Epithelial cell of proximal tubule (primary cell): Measurements from ENCODE around the gene SPACA4. TPM values are rescaled to one million over a fixed set of nuclear protein-coding genes. Genes with fewer than 3 reads are reported as not detected.
"Not testable (repeated sequence)": the region's sequence is repeated elsewhere in the genome, so short reads cannot be mapped to it uniquely, and the experiment has no call there.

Source experiments
- DNase-seq: peaks from one replicate; pipeline ENCODE4 v3.0.0-alpha.2; 2011; ENCODE audit warnings: low read depth
- H3K4me3 ChIP-seq: 2 replicates; pipeline ENCODE4 v1.5.1; 2011; ENCODE audit warnings: low read depth, mild to moderate bottlenecking, low read length
- CTCF ChIP-seq: conservative IDR thresholded peaks from 2 replicates; pipeline ENCODE4 v1.5.1; 2012; ENCODE audit warnings: low read depth, mild to moderate bottlenecking, low read length
- total RNA-seq: library from RNA; depleted of rRNA; stranded (reverse); fragments of >200 nt; gene quantifications from 2 replicates; pipeline ENCODE4 v1.2.3, GENCODE V29; 2015

SPACA4 gene
- total RNA-seq, 1 donor from 2014 or later, result not detected

- DNase-seq, result no peak
- H3K4me3 ChIP-seq, result no peak overlapping the region
- no peak for TF ChIP-seq CTCF
These were observed 24.7 kb downstream of the SPACA4 start for GRCh38 chr19:48631225-48631624.

- not testable (repeated sequence) for DNase-seq, H3K4me3 ChIP-seq
These were observed 25.7 kb downstream of the SPACA4 start for GRCh38 chr19:48632286-48632685.

GRCh38 chr19:48632692-48633147 is 26.2 kb downstream of the SPACA4 start:
- H3K4me3 ChIP-seq, result no peak overlapping the region
- no peak for TF ChIP-seq CTCF
- no peak for DNase-seq

GRCh38 chr19:48633148-48634035 is 26.9 kb downstream of the SPACA4 start:
- TF ChIP-seq CTCF, result no peak
- peak overlapping the region; percentile 45 for H3K4me3 ChIP-seq
- no peak for DNase-seq

GRCh38 chr19:48634036-48634342 is 27.4 kb downstream of the SPACA4 start:
- peak overlapping the region; percentile 45 for H3K4me3 ChIP-seq
- no peak for TF ChIP-seq CTCF
- DNase-seq, result no peak

GRCh38 chr19:48634424-48635262 is 28.1 kb downstream of the SPACA4 start:
- peak; percentile 64 for DNase-seq
- peak overlapping the region; percentile 79 for H3K4me3 ChIP-seq
- TF ChIP-seq CTCF, result no peak

- DNase-seq, result no peak
- H3K4me3 ChIP-seq, result peak overlapping the region; percentile 79
- no peak for TF ChIP-seq CTCF
These were observed 28.9 kb downstream of the SPACA4 start for GRCh38 chr19:48635263-48635965.
